ENCODE data around the gene LEMD2.

LEMD2 gene

DNA sequence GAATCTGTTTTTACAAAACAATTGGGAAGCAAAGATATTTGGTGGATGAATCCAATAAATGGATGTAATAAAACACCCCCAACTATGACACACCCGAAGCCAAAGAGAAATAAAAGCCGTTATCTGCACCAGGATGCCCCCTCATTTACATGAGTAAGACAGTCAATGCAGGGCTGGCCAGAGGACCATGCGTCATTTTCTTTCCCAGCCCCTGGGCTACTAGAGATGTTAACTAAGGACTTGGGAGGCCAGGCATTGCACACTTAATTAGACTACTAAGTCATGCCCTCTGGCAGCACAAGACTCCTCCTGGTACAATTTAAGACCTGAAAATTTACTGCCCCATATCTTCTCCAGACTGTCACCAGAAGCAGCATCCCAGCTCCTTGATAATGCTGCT is 3.2 kb downstream of the LEMD2 start:
- no peak overlapping the region for H3K4me3 ChIP-seq (ENCODE audit: low read length)
- no peak overlapping the region for H3K27ac ChIP-seq (ENCODE audit: low read depth, low read length)
- peaks cover 38% of the 10 kb centered on the region for H3K4me1 ChIP-seq (ENCODE audit: control insufficient read depth, insufficient read depth, low read length)
- peaks cover 34% of the 10 kb centered on the region for H3K36me3 ChIP-seq (ENCODE audit: control insufficient read depth, insufficient read depth, low read length)
- H3K27me3 ChIP-seq (ENCODE audit: control insufficient read depth, insufficient read depth, low read length) = no peaks in the 10 kb centered on the region
- H3K9ac ChIP-seq (ENCODE audit: low read length) = no peak overlapping the region

DNA sequence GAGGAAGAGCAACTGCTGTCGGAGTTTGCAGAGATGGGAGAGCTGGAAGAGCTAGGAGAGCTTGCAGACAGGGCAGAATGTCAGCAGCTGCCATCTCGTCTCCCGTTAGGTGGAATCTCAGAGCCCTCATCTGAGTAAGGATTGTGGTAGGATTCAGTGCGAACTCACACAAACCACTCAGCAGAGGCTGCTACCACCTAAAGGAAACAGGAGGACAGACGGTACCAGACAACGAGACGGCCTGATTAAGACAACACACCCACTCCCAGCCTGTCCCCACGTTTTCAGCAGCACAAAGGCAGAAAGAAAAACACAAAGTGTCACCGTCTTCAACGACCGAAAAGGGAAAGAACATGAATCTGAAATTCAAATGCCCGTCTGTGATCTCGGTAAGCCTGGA is 4.1 kb downstream of the LEMD2 start:
- Histone ChIP-seq H3K27me3 (ENCODE audit: control insufficient read depth, insufficient read depth, low read length) (no peaks in the 10 kb centered on the region), H3K36me3 (ENCODE audit: control insufficient read depth, insufficient read depth, low read length) (peaks cover 43% of the 10 kb centered on the region), H3K9ac (ENCODE audit: low read length) (no peak overlapping the region), H3K27ac (ENCODE audit: low read depth, low read length) (no peak overlapping the region), H3K4me1 (ENCODE audit: control insufficient read depth, insufficient read depth, low read length) (peaks cover 38% of the 10 kb centered on the region), H3K4me3 (ENCODE audit: low read length) (no peak overlapping the region)

DNA sequence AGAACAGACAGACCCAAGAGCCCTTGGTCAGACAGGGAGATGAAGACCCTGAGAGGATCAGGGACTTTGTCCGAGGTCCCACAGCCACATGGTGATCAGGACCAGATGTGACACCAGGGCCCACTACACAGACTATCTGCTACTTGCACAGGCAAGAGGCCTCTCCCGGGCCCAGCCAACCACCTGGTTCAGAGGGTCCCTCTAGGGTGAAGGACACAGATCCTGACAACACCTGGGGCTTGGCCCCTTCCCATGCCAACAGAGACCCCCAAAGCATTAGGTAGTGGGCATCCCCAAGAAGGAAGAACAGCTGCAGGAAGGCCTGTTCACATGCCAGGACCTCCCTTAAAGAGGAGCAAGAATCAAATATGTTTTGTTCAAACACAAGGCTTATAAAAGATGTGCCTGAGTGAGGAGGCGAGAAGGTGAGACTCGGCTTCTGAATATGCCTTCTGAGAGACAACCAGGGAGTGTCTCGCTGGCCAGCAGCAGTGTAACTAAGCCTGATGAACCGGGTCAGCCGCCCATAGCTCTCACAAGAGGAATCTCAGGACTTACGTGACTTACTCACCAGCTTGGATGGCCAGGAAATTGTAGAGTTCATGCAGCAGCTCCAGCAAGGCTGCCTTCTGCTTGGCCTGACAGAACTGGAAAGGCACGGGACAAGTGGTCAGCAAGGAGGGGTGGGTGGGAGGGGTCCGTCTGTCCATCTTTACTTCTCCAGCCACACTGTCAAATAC is 5.0 kb downstream of the LEMD2 start:
- H3K4me3 ChIP-seq (ENCODE audit: low read length) = no peak overlapping the region
- H3K27ac ChIP-seq (ENCODE audit: low read depth, low read length) = no peak overlapping the region
- no peaks in the 10 kb centered on the region for H3K27me3 ChIP-seq (ENCODE audit: control insufficient read depth, insufficient read depth, low read length)
- peaks cover 34% of the 10 kb centered on the region for H3K4me1 ChIP-seq (ENCODE audit: control insufficient read depth, insufficient read depth, low read length)
- peaks cover 52% of the 10 kb centered on the region for H3K36me3 ChIP-seq (ENCODE audit: control insufficient read depth, insufficient read depth, low read length)
- H3K9ac ChIP-seq (ENCODE audit: low read length) = no peak overlapping the region

DNA sequence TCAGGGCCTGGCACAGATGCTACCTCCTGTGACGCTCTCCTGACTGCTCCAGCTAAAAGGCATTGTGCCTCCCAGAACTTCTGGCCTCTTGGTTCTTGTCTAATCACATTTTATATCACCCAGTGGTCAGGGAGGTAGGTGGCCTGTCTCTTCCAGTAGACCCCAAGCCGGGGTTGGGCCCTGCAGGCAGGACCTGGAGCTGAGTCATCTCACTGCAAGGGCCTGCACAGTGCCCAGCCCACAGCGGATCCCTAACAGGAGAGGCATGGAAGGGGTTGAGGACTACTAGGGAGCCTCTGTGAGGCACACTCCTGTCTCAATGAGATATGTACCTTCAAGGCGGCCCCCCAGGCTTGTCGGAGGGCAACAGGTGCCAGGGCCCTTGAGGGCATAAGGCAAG is 6.4 kb downstream of the LEMD2 start:
- Histone ChIP-seq H3K9ac (ENCODE audit: low read length) (no peak overlapping the region), H3K36me3 (ENCODE audit: control insufficient read depth, insufficient read depth, low read length) (peaks cover 66% of the 10 kb centered on the region), H3K4me3 (ENCODE audit: low read length) (no peak overlapping the region), H3K27me3 (ENCODE audit: control insufficient read depth, insufficient read depth, low read length) (no peaks in the 10 kb centered on the region), H3K27ac (ENCODE audit: low read depth, low read length) (no peak overlapping the region), H3K4me1 (ENCODE audit: control insufficient read depth, insufficient read depth, low read length) (peaks cover 29% of the 10 kb centered on the region)

DNA sequence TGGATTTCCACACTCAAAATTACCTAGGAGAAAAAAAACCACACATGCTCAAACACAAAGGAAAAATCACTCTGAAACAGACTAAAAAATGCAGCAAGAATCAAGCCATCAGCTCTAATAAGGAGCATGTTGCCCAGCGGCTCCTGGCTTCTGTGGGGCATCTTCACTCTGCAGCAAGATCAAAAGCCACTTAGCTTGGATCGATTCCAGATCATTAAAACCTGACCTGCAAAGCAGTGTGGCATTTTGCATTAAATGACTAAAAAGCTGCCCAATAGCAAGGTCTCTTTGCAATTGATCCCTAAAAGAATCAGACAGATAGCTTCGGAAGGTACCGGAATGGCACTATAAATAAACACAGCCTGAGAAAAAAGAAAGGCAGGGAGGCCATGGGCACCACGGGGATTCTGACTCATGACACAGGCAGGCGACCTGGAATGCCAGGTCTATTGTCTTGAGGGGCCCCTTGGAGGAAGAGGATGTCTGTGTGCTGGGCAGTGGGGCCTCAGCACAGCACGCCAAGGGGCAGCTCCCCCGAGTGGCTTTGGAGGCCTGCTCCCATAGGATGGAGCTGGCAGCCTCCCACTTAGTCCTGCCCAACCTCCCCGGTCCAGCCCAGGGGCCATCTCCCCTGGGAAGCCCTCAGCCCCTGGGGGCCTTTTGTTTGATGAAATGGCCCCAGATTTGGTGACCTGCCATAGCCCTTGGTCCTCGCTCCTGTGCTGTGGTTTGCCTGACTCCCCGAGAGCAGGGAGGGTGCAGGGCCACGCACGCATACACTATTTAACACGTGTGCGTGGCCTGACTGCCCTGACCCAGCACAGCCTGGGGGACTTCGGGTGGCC is 7.6 kb downstream of the LEMD2 start:
- Histone ChIP-seq H3K9ac (ENCODE audit: low read length) (no peak overlapping the region), H3K4me1 (ENCODE audit: control insufficient read depth, insufficient read depth, low read length) (peaks cover 17% of the 10 kb centered on the region), H3K4me3 (ENCODE audit: low read length) (no peak overlapping the region), H3K27ac (ENCODE audit: low read depth, low read length) (no peak overlapping the region), H3K27me3 (ENCODE audit: control insufficient read depth, insufficient read depth, low read length) (no peaks in the 10 kb centered on the region), H3K36me3 (ENCODE audit: control insufficient read depth, insufficient read depth, low read length) (peaks cover 78% of the 10 kb centered on the region)

DNA sequence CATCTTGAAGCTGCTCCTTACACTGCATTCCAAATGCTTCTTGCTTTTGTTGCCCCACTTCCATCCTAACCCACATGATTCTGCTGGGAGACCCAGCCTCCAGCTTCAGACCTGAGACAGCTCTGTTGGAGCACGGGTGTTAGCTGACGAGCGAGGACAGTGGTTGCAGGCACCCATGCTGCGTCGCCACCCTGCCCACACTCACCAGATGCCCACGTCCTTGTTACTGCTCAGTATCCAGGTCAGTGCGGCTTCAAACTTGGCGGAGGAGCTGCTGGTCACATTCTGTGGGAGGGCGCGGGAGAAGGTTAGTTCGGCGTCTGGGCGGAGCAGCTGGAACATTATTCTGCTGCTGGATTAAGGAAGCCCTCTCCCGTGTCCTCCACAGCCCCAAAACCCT is 9.0 kb downstream of the LEMD2 start:
- no peaks in the 10 kb centered on the region for H3K27me3 ChIP-seq (ENCODE audit: control insufficient read depth, insufficient read depth, low read length)
- peaks cover 85% of the 10 kb centered on the region for H3K36me3 ChIP-seq (ENCODE audit: control insufficient read depth, insufficient read depth, low read length)
- no peak overlapping the region for H3K4me3 ChIP-seq (ENCODE audit: low read length)
- no peak overlapping the region for H3K9ac ChIP-seq (ENCODE audit: low read length)
- peaks cover 4% of the 10 kb centered on the region for H3K4me1 ChIP-seq (ENCODE audit: control insufficient read depth, insufficient read depth, low read length)
- H3K27ac ChIP-seq (ENCODE audit: low read depth, low read length) = no peak overlapping the region

DNA sequence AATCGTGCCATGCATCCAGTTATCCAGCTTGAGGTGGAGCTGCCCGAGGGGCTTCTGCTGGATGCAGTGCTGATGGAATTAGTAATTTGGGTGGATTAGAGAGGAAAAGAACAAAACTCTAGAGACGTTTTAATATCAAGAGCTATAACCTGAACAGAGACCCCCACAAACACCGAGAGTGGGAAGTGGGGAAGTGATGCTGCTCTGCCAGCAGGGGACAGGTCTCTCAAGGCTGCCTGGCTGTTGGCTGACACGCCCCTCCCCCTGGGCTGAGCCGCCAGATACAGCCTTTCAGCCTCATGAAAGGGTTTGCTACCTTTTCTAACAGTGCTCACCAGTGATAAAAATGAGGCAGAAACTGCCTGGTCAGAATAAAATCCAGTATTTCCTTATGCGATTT is 9.6 kb downstream of the LEMD2 start:
- peaks cover 85% of the 10 kb centered on the region for H3K36me3 ChIP-seq (ENCODE audit: control insufficient read depth, insufficient read depth, low read length)
- no peaks in the 10 kb centered on the region for H3K4me1 ChIP-seq (ENCODE audit: control insufficient read depth, insufficient read depth, low read length)
- H3K4me3 ChIP-seq (ENCODE audit: low read length) = no peak overlapping the region
- H3K27ac ChIP-seq (ENCODE audit: low read depth, low read length) = no peak overlapping the region
- H3K9ac ChIP-seq (ENCODE audit: low read length) = no peak overlapping the region
- no peaks in the 10 kb centered on the region for H3K27me3 ChIP-seq (ENCODE audit: control insufficient read depth, insufficient read depth, low read length)

DNA sequence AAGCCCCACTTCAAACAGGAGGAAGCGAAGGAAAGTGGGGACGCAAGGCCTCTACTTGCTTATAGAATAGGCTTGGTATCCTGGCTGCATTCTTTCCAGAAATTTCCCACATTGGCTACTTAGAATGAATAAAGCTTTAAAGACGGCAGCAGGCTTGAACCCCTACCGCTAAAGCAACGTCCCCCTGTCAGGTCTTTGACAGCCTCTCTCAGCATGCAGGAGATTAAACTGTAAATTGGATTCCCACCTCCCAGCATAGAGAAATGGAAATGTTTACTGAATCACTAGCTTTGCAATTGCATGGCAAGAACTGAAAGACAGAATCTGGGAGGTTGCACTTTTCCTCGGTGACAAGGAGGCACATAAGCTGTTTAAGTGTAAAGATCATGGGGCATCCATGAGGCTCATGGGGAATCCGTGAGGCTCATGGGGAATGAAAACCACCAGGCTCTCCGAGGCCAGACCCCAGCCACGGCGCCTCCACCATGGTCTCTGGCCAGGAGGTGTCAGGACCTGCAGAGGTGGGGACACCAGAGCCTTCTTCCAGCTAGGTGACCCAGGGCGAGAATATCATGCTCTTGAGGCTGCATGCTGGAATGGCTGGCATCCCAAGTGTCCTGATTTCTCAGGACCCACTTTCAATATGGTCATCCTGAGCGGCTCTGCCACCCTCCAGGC is 10.3 kb downstream of the LEMD2 start:
- Histone ChIP-seq H3K36me3 (ENCODE audit: control insufficient read depth, insufficient read depth, low read length) (peaks cover 82% of the 10 kb centered on the region), H3K27ac (ENCODE audit: low read depth, low read length) (no peak overlapping the region), H3K9ac (ENCODE audit: low read length) (no peak overlapping the region), H3K4me1 (ENCODE audit: control insufficient read depth, insufficient read depth, low read length) (no peaks in the 10 kb centered on the region), H3K4me3 (ENCODE audit: low read length) (no peak overlapping the region), H3K27me3 (ENCODE audit: control insufficient read depth, insufficient read depth, low read length) (no peaks in the 10 kb centered on the region)

DNA sequence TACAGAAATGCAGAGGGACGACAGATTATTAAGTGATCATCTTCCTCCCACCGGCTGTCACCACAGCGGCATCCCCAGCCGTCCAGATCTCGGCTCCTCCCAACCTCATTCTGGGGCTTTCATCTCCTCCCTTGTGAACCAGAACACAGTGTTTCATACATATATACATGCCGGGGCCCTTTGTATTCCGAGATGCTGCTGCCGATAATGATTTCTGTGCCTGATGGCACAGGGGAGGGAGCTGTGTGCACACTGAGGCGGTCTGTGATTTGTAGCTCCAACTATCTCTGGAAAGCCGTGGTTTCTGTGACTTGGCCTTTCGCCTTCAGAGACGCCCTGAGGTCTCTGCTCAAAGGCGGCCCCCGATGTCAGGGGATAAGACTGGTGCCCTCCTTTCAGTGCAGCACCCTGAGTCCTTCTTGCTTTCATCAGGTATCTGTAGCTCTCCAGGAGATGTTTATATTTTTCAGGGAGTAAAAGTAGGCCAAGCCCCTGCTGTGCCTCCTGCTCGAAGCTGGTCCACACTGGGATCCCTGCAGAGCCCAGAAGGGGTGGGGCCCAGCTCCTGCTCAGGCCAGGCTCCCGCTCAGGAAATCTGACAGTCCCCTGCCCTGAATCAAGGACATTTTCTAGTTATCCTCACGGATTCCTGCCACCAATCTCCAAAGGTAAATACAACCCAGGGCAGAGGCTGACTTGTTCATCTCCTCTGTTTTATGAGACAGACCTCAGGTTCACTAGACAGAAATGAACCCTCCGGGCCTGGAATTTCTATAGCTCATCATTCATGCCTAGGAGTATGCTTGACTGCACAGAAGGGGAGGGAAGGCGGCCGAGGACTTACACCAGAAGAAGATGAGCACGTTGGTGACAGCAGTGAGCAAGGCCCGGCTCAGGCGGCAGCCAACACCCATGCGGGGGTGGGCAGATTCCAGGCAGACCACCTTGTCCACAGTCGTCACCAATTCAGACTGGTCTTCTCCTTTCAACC is 11.2 kb downstream of the LEMD2 start:
- peaks cover 79% of the 10 kb centered on the region for H3K36me3 ChIP-seq (ENCODE audit: control insufficient read depth, insufficient read depth, low read length)
- no peaks in the 10 kb centered on the region for H3K4me1 ChIP-seq (ENCODE audit: control insufficient read depth, insufficient read depth, low read length)
- H3K27ac ChIP-seq (ENCODE audit: low read depth, low read length) = no peak overlapping the region
- no peak overlapping the region for H3K9ac ChIP-seq (ENCODE audit: low read length)
- no peak overlapping the region for H3K4me3 ChIP-seq (ENCODE audit: low read length)
- no peaks in the 10 kb centered on the region for H3K27me3 ChIP-seq (ENCODE audit: control insufficient read depth, insufficient read depth, low read length)

DNA sequence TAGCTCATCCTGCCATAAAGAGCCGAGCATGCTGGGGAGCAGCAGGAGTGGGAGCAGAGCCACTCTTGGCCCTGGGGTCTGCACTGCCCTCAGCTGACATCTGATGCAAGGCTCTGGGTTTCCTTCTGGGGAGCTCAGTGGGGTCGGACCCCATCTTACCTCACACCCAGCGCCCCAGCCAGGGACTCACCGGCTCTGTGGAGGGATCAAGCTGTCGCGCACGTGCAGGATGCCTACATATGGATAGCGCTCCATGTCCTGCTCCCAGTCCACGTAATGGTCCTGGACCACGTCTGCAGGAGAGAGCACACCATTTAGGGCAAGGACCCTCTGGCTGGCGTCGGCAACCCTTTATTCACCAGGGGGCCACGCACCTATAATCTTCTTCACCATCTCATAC is 12.2 kb downstream of the LEMD2 start:
- no peak overlapping the region for H3K9ac ChIP-seq (ENCODE audit: low read length)
- peaks cover 78% of the 10 kb centered on the region for H3K36me3 ChIP-seq (ENCODE audit: control insufficient read depth, insufficient read depth, low read length)
- no peak overlapping the region for H3K27ac ChIP-seq (ENCODE audit: low read depth, low read length)
- no peak overlapping the region for H3K4me3 ChIP-seq (ENCODE audit: low read length)
- peaks cover 3% of the 10 kb centered on the region for H3K4me1 ChIP-seq (ENCODE audit: control insufficient read depth, insufficient read depth, low read length)
- H3K27me3 ChIP-seq (ENCODE audit: control insufficient read depth, insufficient read depth, low read length) = no peaks in the 10 kb centered on the region

DNA sequence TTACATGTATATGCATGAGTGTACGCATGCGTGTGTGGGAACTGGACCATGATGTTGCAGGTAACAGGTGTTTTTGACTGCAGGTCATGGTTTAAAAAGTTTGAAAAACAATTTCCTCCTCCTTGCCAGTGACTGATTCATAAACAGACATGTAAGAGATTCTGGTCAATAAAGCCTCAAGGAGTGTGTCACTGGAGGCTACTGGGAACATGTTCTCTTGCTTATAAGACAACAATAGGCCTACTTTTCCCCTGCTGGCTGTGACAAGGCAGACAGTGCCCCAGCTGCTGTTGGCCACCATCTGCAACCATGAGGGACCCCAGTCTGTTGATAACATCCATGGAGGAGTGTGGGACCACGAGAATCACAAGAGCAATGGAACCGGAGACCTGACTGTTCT is 12.7 kb downstream of the LEMD2 start:
- Histone ChIP-seq H3K4me3 (ENCODE audit: low read length) (no peak overlapping the region), H3K27me3 (ENCODE audit: control insufficient read depth, insufficient read depth, low read length) (no peaks in the 10 kb centered on the region), H3K36me3 (ENCODE audit: control insufficient read depth, insufficient read depth, low read length) (peaks cover 78% of the 10 kb centered on the region), H3K9ac (ENCODE audit: low read length) (no peak overlapping the region), H3K4me1 (ENCODE audit: control insufficient read depth, insufficient read depth, low read length) (peaks cover 6% of the 10 kb centered on the region), H3K27ac (ENCODE audit: low read depth, low read length) (no peak overlapping the region)

All from rectal smooth muscle tissue (tissue), 1 donor.